Liver (tissue), 9 donors: ENCODE data around the gene ZC3H18. TPM values are rescaled to one million over a fixed set of nuclear protein-coding genes. Genes with fewer than 3 reads are reported as not detected.

Source experiments
- DNase-seq: peaks from one replicate; pipeline ENCODE4 v3.0.0-alpha.2; 2017; ENCODE audit warnings: low spot score
- H3K27ac ChIP-seq, 2 donors: one replicate each; pipeline ENCODE4 v1.7.0; 2013; ENCODE audit warnings: inconsistent platforms in 2 of 2, low read length in 2 of 2, control low read depth in 1 of 2, low read depth in 1 of 2, mild to moderate bottlenecking in 1 of 2
- H3K27me3 ChIP-seq, 4 donors: one replicate each; pipeline versions ENCODE4 v1.6.1 to v1.7.0; 2013; ENCODE audit warnings: low read length in 3 of 4, inconsistent platforms in 1 of 4, mild to moderate bottlenecking in 1 of 4, moderate library complexity in 1 of 4; ENCODE audit not compliant: control insufficient read depth in 4 of 4, insufficient read depth in 4 of 4
- H3K36me3 ChIP-seq, 4 donors: one replicate each; pipeline versions ENCODE4 v1.6.1 to v1.7.0; 2013; ENCODE audit warnings: low read length in 3 of 4, mild to moderate bottlenecking in 3 of 4, low read depth in 1 of 4, moderate library complexity in 1 of 4; ENCODE audit not compliant: control insufficient read depth in 4 of 4, insufficient read depth in 3 of 4
- H3K4me1 ChIP-seq, 4 donors: one replicate each; pipeline versions ENCODE4 v1.6.1 to v1.7.0; 2013; ENCODE audit warnings: low read length in 3 of 4, mild to moderate bottlenecking in 3 of 4, moderate library complexity in 1 of 4; ENCODE audit not compliant: control insufficient read depth in 4 of 4, insufficient read depth in 4 of 4
- H3K4me3 ChIP-seq, 3 donors: one replicate each; pipeline versions ENCODE4 v1.6.1 to v1.7.0; 2013; ENCODE audit warnings: low read length in 3 of 3, control low read depth in 1 of 3, low read depth in 1 of 3, mild to moderate bottlenecking in 1 of 3
- H3K9ac ChIP-seq, 2 donors: one replicate each; pipeline ENCODE4 v1.7.0; 2013; ENCODE audit warnings: low read length in 2 of 2, mild to moderate bottlenecking in 2 of 2, moderate library complexity in 2 of 2, control low read depth in 1 of 2, low read depth in 1 of 2
- H3K9me3 ChIP-seq, 4 donors: one replicate each; pipeline versions ENCODE4 v1.6.1 to v1.7.0; 2013; ENCODE audit warnings: low read length in 3 of 4; ENCODE audit not compliant: control insufficient read depth in 4 of 4
- EGR1 ChIP-seq, 2 donors: IDR thresholded peaks; 2 replicates each; pipeline ENCODE4 v1.6.1; 2016 to 2018; ENCODE audit warnings: antibody characterized with exemption in 2 of 2, low read depth in 2 of 2
- FOXA1 ChIP-seq: IDR thresholded peaks from 2 replicates; pipeline ENCODE4 v1.6.1; 2016; ENCODE audit warnings: antibody characterized with exemption
- FOXA2 ChIP-seq: IDR thresholded peaks from 2 replicates; pipeline ENCODE4 v1.6.1; 2016; ENCODE audit warnings: antibody characterized with exemption
- GABPA ChIP-seq, 2 donors: IDR thresholded peaks in 1 of 2; conservative IDR thresholded peaks in 1 of 2; 2 replicates each; pipeline ENCODE4 v1.6.1; 2016; ENCODE audit warnings: antibody characterized with exemption in 2 of 2, mild to moderate bottlenecking in 1 of 2, moderate library complexity in 1 of 2
- HNF4A ChIP-seq, 2 donors: conservative IDR thresholded peaks; 2 replicates each; pipeline ENCODE4 v1.6.1; 2016; ENCODE audit warnings: antibody characterized with exemption in 2 of 2, mild to moderate bottlenecking in 2 of 2
- HNF4G ChIP-seq: IDR thresholded peaks from 2 replicates; pipeline ENCODE4 v1.6.1; 2016; ENCODE audit warnings: antibody characterized with exemption
- JUND ChIP-seq, 2 donors: IDR thresholded peaks; 2 replicates each; pipeline ENCODE4 v1.6.1; 2016; ENCODE audit warnings: antibody characterized with exemption in 2 of 2
- MAX ChIP-seq: IDR thresholded peaks from 2 replicates; pipeline ENCODE4 v1.6.1; 2016; ENCODE audit warnings: antibody characterized with exemption
- NR2F2 ChIP-seq: IDR thresholded peaks from 2 replicates; pipeline ENCODE4 v1.6.1; 2016; ENCODE audit warnings: antibody characterized with exemption
- RAD21 ChIP-seq, 2 donors: IDR thresholded peaks; 2 replicates each; pipeline ENCODE4 v1.6.1; 2016; ENCODE audit warnings: antibody characterized with exemption in 2 of 2, mild to moderate bottlenecking in 2 of 2
- RXRA ChIP-seq, 2 donors: IDR thresholded peaks; 2 replicates each; pipeline ENCODE4 v1.6.1; 2017 to 2018; ENCODE audit warnings: antibody characterized with exemption in 2 of 2, mild to moderate bottlenecking in 1 of 2
- SP1 ChIP-seq: IDR thresholded peaks from 2 replicates; pipeline ENCODE4 v1.6.1; 2018; ENCODE audit warnings: antibody characterized with exemption, mild to moderate bottlenecking
- TAF1 ChIP-seq: conservative IDR thresholded peaks from 2 replicates; pipeline ENCODE4 v1.6.1; 2016; ENCODE audit warnings: antibody characterized with exemption, mild to moderate bottlenecking
- YY1 ChIP-seq: IDR thresholded peaks from 2 replicates; pipeline ENCODE4 v1.6.1; 2016; ENCODE audit warnings: antibody characterized with exemption, mild to moderate bottlenecking
- ZBTB33 ChIP-seq: IDR thresholded peaks from 2 replicates; pipeline ENCODE4 v1.6.1; 2016; ENCODE audit warnings: antibody characterized with exemption
- WGBS: extraction: QIAGEN DNeasy Blood & Tissue Kit; methylation state at CpG from one replicate; pipeline ENCODE4 v1.1.7; 2013; 5-methylcytosine and 5-hydroxymethylcytosine counted together
- polyA plus RNA-seq, 2 donors: library from polyadenylated mRNA; stranded (reverse) in 1 of 2; unstranded in 1 of 2; fragments of 200-250 nt in 1 of 2; fragments of >200 nt in 1 of 2; fragmentation: Nextera tagmentation in 1 of 2; extraction: Ambion mirVana in 1 of 2; gene quantifications; one replicate each; pipeline versions ENCODE4 v1.2.1 to v1.2.3, GENCODE V29; 2013 to 2015
- total RNA-seq, 2 donors: library from RNA; depleted of rRNA; stranded (reverse); fragments of >200 nt; gene quantifications; one replicate each; pipeline ENCODE4 v1.2.3, GENCODE V29; 2014
- TF ChIP-seq, protein P1 (sequence below): IDR thresholded peaks from 2 replicates; pipeline ENCODE4 v1.6.1; 2016; ENCODE audit warnings: antibody characterized with exemption
- TF ChIP-seq, protein P2 (sequence below): fragments of 150-350 bp; IDR thresholded peaks from 2 replicates; pipeline ENCODE4 v1.5.1; 2017; ENCODE audit warnings: improper control_type of control experiment, low read depth, low read length; ENCODE audit not compliant: missing input control
- TF ChIP-seq, protein P3 (sequence below): IDR thresholded peaks from 2 replicates; pipeline ENCODE4 v1.6.1; 2016; ENCODE audit warnings: antibody characterized with exemption, mild to moderate bottlenecking
- donor health status: healthy.
- donor health status: healthy.
- donor health status: healthy.
- donor health status: healthy.
- donor health status: healthy.

ZC3H18 gene
- total and polyA plus RNA-seq, 4 donors = 10.2 to 10.9 (median 10.5) TPM

DNA sequence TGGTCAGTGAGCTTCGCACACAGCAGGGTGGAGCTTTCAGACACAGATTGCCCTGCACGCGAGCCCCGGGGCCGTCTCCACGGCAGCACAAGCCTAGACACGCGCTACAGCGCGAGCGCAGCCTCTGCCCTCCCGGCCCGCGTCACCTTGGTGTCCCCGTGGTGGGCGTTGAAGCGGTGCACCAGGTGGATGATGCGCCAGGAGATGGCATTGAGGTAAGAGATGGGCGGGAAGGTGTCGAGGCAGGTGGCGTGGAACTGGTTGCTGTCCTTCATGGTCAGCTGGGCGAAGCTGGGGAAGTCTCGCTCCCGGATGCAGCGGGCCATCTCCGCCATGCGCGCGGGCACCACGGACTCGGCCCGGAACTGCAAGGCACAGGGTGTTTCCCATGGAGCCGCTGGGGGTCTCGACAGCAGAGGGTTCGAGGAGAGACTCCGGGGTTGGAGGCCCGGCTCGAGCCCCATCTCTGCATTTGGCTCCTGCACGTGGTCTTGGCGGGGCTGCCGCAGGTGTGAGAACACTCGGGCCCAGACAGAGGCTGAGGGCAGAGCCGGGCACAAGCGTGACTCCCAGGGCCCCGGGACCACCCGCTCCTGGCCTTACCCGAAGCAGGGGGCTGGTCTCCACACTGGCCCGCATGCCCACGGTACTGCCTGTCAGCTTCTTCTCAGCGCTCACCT, 85.0 kb downstream of the ZC3H18 start (continued):
- no peak for TF ChIP-seq ZBTB33

DNA sequence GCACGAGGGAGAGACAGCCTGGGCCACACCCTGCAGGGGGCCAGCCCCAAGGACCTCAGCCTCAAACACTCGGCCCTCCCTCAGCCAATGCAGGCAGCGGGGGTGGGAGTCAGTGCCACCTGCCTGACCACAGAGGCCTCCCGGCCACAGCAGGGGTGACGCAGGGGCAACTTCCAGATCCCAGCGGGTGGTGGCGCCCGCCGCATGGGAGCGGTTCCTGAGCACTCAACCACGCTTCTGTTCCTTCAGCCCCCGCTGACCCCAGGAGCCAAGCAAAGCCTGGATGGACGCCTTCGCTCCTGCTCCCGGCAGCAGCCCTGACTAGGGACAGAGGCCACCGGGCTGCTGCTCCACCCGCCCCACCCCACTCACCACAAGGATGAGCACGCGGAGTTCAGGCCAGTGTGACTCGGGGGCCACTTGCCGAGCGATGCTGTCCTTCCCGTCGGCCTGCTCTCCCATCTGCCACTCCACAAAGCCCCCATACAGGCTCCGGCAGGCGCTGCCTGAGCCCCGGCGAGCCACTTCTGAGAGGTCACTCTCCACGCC, 85.6 kb downstream of the ZC3H18 start:
- no peak overlapping the region for H3K27ac ChIP-seq
- H3K27me3 ChIP-seq = no peaks in the 10 kb centered on the region
- H3K4me1 ChIP-seq = peaks cover 0 to 3% (median 0%) of the 10 kb centered on the region in 4 donors
- H3K4me3 ChIP-seq = no peak overlapping the region
- TF ChIP-seq, protein P1, sequence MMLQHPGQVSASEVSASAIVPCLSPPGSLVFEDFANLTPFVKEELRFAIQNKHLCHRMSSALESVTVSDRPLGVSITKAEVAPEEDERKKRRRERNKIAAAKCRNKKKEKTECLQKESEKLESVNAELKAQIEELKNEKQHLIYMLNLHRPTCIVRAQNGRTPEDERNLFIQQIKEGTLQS = no peak
- TF ChIP-seq JUND (IDR thresholded peaks at IDR 0.05) = no peak
- no peak for TF ChIP-seq FOXA1
- TF ChIP-seq, protein P2, sequence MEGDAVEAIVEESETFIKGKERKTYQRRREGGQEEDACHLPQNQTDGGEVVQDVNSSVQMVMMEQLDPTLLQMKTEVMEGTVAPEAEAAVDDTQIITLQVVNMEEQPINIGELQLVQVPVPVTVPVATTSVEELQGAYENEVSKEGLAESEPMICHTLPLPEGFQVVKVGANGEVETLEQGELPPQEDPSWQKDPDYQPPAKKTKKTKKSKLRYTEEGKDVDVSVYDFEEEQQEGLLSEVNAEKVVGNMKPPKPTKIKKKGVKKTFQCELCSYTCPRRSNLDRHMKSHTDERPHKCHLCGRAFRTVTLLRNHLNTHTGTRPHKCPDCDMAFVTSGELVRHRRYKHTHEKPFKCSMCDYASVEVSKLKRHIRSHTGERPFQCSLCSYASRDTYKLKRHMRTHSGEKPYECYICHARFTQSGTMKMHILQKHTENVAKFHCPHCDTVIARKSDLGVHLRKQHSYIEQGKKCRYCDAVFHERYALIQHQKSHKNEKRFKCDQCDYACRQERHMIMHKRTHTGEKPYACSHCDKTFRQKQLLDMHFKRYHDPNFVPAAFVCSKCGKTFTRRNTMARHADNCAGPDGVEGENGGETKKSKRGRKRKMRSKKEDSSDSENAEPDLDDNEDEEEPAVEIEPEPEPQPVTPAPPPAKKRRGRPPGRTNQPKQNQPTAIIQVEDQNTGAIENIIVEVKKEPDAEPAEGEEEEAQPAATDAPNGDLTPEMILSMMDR = no peak
- TF ChIP-seq RXRA (IDR thresholded peaks at IDR 0.05) = no peak
- no peak for TF ChIP-seq TAF1
- no peak for TF ChIP-seq NR2F2
- TF ChIP-seq, protein P3, sequence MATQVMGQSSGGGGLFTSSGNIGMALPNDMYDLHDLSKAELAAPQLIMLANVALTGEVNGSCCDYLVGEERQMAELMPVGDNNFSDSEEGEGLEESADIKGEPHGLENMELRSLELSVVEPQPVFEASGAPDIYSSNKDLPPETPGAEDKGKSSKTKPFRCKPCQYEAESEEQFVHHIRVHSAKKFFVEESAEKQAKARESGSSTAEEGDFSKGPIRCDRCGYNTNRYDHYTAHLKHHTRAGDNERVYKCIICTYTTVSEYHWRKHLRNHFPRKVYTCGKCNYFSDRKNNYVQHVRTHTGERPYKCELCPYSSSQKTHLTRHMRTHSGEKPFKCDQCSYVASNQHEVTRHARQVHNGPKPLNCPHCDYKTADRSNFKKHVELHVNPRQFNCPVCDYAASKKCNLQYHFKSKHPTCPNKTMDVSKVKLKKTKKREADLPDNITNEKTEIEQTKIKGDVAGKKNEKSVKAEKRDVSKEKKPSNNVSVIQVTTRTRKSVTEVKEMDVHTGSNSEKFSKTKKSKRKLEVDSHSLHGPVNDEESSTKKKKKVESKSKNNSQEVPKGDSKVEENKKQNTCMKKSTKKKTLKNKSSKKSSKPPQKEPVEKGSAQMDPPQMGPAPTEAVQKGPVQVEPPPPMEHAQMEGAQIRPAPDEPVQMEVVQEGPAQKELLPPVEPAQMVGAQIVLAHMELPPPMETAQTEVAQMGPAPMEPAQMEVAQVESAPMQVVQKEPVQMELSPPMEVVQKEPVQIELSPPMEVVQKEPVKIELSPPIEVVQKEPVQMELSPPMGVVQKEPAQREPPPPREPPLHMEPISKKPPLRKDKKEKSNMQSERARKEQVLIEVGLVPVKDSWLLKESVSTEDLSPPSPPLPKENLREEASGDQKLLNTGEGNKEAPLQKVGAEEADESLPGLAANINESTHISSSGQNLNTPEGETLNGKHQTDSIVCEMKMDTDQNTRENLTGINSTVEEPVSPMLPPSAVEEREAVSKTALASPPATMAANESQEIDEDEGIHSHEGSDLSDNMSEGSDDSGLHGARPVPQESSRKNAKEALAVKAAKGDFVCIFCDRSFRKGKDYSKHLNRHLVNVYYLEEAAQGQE = no peak
- TF ChIP-seq MAX = no peak
- TF ChIP-seq FOXA2 = no peak
- no peak for TF ChIP-seq HNF4A (conservative IDR thresholded peaks at IDR 0.05)
- no peak for TF ChIP-seq RAD21 (IDR thresholded peaks at IDR 0.05)
- no peak for TF ChIP-seq EGR1 (IDR thresholded peaks at IDR 0.05; ENCODE audit: low read depth in 2 of 2)
- no peak for TF ChIP-seq YY1
- no peak for TF ChIP-seq GABPA (IDR thresholded peaks at IDR 0.05 in 1 of 2, conservative IDR thresholded peaks at IDR 0.05 in 1 of 2)
- no peak for TF ChIP-seq HNF4G
- TF ChIP-seq SP1 = no peak
- H3K9me3 ChIP-seq = no peaks in the 10 kb centered on the region
- DNase-seq = no peak
- no peak overlapping the region for H3K9ac ChIP-seq
- H3K36me3 ChIP-seq = peaks cover 9 to 40% (median 22%) of the 10 kb centered on the region in 4 donors
- 94% methylated on average over 29 of the region's 29 CpGs for WGBS
